ENCODE data around the gene GDAP1L1. TPM values are rescaled to one million over a fixed set of nuclear protein-coding genes. Genes with fewer than 3 reads are reported as not detected.

GDAP1L1 gene
- total RNA-seq, 1 experiment from 2014 or later = 4.2 TPM

- Mint-ChIP-seq H3K4me1 (ENCODE audit: low read depth, unreplicated experiment) (peaks cover 13% of the 10 kb centered on the region), H3K27me3 (ENCODE audit: insufficient read depth, unreplicated experiment) (no peaks in the 10 kb centered on the region), H3K4me3 (ENCODE audit: unreplicated experiment) (peak within 1 kb of the TSS; percentile 84), H3K9me3 (ENCODE audit: unreplicated experiment) (no peaks in the 10 kb centered on the region), H3K36me3 (ENCODE audit: insufficient read depth, unreplicated experiment) (peaks cover 20% of the 10 kb centered on the region), H3K27ac (ENCODE audit: unreplicated experiment) (peak within 1 kb of the TSS; percentile 48)
- POLR2A ChIA-PET = interaction anchor here (0.5 to 1.9 kb wide), 12 partner anchors 8 to 225 kb away, joined by 3 to 8 read pairs (median 4); partner anchors contain the start of gene HNF4A
- CTCF ChIA-PET = interaction anchor here (0.5 to 6.7 kb wide), 53 partner anchors 9 to 298 kb away, joined by 3 to 244 read pairs (median 4); partner anchors contain the start of genes GDAP1L1, HNF4A, OSER1 and TTPAL
- DNase-seq = peak; percentile 100
- intact Hi-C loops (cut with micrococcal nuclease; ENCODE audit: unreplicated experiment) = loop anchor here (1.0 to 5.0 kb wide), 8 partner anchors 9 to 301 kb away; no protein-coding TSS in a partner anchor
- H3K4me3 ChIP-seq (ENCODE audit: low read depth, low read length) = peak within 1 kb of the TSS; percentile 77
- H3K9me3 ChIP-seq = no peaks in the 10 kb centered on the region
- BruUV-seq (replicated peaks) = no TSS peak
- no peaks in the 10 kb centered on the region; the same call in 1 of the 2 replicates for H3K36me3 ChIP-seq (ENCODE audit: control insufficient read depth, insufficient read depth, low read length)
- TF ChIP-seq CTCF (IDR thresholded peaks at IDR 0.05; ENCODE audit: insufficient read depth in 1 of 2, low read depth in 1 of 2, low read length in 1 of 2, severe bottlenecking in 1 of 2, unreplicated experiment in 1 of 2) = peak; percentile 100
- peaks cover 10% of the 10 kb centered on the region for H3K4me1 ChIP-seq
- no peaks in the 10 kb centered on the region for H3K27me3 ChIP-seq (replicated peaks; ENCODE audit: control insufficient read depth, insufficient read depth, low read length)
Measured at GRCh38 chr20:44310664-44311639, 63.8 kb downstream of the GDAP1L1 start, which contains the start of gene FITM2. TSS of gene FITM2 (minus strand) at chr20:44311202. CDS start at chr20:44311148, 54 bp downstream.

- H3K4me1 Mint-ChIP-seq (ENCODE audit: low read depth, unreplicated experiment) = peaks cover 7% of the 10 kb centered on the region
- no peak overlapping the region for H3K27ac Mint-ChIP-seq (ENCODE audit: unreplicated experiment)
- no TSS peak for BruUV-seq (replicated peaks)
- TF ChIP-seq CTCF (IDR thresholded peaks at IDR 0.05; ENCODE audit: insufficient read depth in 1 of 2, low read depth in 1 of 2, low read length in 1 of 2, severe bottlenecking in 1 of 2, unreplicated experiment in 1 of 2) = no peak
- Histone ChIP-seq H3K36me3 (ENCODE audit: control insufficient read depth, insufficient read depth, low read length) (no peaks in the 10 kb centered on the region), H3K27me3 (replicated peaks; ENCODE audit: control insufficient read depth, insufficient read depth, low read length) (no peaks in the 10 kb centered on the region), H3K9me3 (no peaks in the 10 kb centered on the region), H3K4me3 (ENCODE audit: low read depth, low read length) (no peak overlapping the region), H3K4me1 (peaks cover 4% of the 10 kb centered on the region)
- peaks cover 12% of the 10 kb centered on the region for H3K36me3 Mint-ChIP-seq (ENCODE audit: insufficient read depth, unreplicated experiment)
- ChIA-PET POLR2A (interaction anchor here (0.7 kb wide), 1 partner anchor 42 kb away, joined by 3 read pairs; no protein-coding TSS in a partner anchor), CTCF (interaction anchor here (0.6 to 2.0 kb wide), 8 partner anchors 49 to 191 kb away, joined by 3 to 13 read pairs (median 4); no protein-coding TSS in a partner anchor)
- intact Hi-C loops (cut with micrococcal nuclease; ENCODE audit: unreplicated experiment) = loop anchor here (5.0 kb wide), 1 partner anchor 297 kb away; no protein-coding TSS in a partner anchor
- H3K27me3 Mint-ChIP-seq (ENCODE audit: insufficient read depth, unreplicated experiment) = no peaks in the 10 kb centered on the region
- no peak for DNase-seq
- no peaks in the 10 kb centered on the region for H3K9me3 Mint-ChIP-seq (ENCODE audit: unreplicated experiment)
- no peak overlapping the region for H3K4me3 Mint-ChIP-seq (ENCODE audit: unreplicated experiment)
Measured at GRCh38 chr20:44314870-44315269, 67.8 kb downstream of the GDAP1L1 start.

- no peaks in the 10 kb centered on the region for H3K4me1 Mint-ChIP-seq (ENCODE audit: low read depth, unreplicated experiment)
- no peak for TF ChIP-seq CTCF (IDR thresholded peaks at IDR 0.05; ENCODE audit: insufficient read depth in 1 of 2, low read depth in 1 of 2, low read length in 1 of 2, severe bottlenecking in 1 of 2, unreplicated experiment in 1 of 2)
- no peaks in the 10 kb centered on the region for H3K27me3 Mint-ChIP-seq (ENCODE audit: insufficient read depth, unreplicated experiment)
- H3K27ac Mint-ChIP-seq (ENCODE audit: unreplicated experiment) = no peak overlapping the region
- H3K4me3 Mint-ChIP-seq (ENCODE audit: unreplicated experiment) = no peak overlapping the region
- H3K27me3 ChIP-seq (replicated peaks; ENCODE audit: control insufficient read depth, insufficient read depth, low read length) = no peaks in the 10 kb centered on the region
- no peak overlapping the region for H3K4me3 ChIP-seq (ENCODE audit: low read depth, low read length)
- ChIA-PET POLR2A (interaction anchor here (1.3 kb wide), 1 partner anchor 9 kb away, joined by 4 read pairs; the partner anchor contains the start of gene FITM2), CTCF (interaction anchor here (0.6 to 1.1 kb wide), 5 partner anchors 9 to 103 kb away, joined by 3 to 8 read pairs (median 4); partner anchors contain the start of gene FITM2)
- no peaks in the 10 kb centered on the region for H3K9me3 Mint-ChIP-seq (ENCODE audit: unreplicated experiment)
- intact Hi-C loops (cut with micrococcal nuclease; ENCODE audit: unreplicated experiment) = no loop called here
- no peaks in the 10 kb centered on the region for H3K4me1 ChIP-seq
- H3K36me3 Mint-ChIP-seq (ENCODE audit: insufficient read depth, unreplicated experiment) = no peaks in the 10 kb centered on the region
- no peak for DNase-seq
- no peaks in the 10 kb centered on the region for H3K9me3 ChIP-seq
- BruUV-seq (replicated peaks) = no TSS peak
- no peaks in the 10 kb centered on the region for H3K36me3 ChIP-seq (ENCODE audit: control insufficient read depth, insufficient read depth, low read length)
Measured at GRCh38 chr20:44319839-44320422, 72.8 kb downstream of the GDAP1L1 start.
